Erythroblast (primary cell): ENCODE data around the gene UCN3.
"Not testable (repeated sequence)": the region's sequence is repeated elsewhere in the genome, so short reads cannot be mapped to it uniquely, and the experiment has no call there.

Experiments
- GATA1 ChIP-seq: IDR thresholded peaks from 2 replicates; pipeline ENCODE4 v1.6.1; 2011; ENCODE audit warnings: low read depth, mild to moderate bottlenecking, control low read depth, low read length, moderate library complexity
- POLR2A ChIP-seq: IDR thresholded peaks from 2 replicates; pipeline ENCODE4 v1.6.1; 2011; ENCODE audit warnings: mild to moderate bottlenecking, low read length

- TF ChIP-seq POLR2A, GATA1: not testable (repeated sequence)
Measured at GRCh38 chr10:5410787-5411186, 46.0 kb downstream of the UCN3 start.
